HepG2 (cell line): ENCODE measurements around the gene CARMIL3. TPM values are rescaled to one million over a fixed set of nuclear protein-coding genes. Genes with fewer than 3 reads are reported as not detected.

ENCODE experiments used
- BRD4 ChIP-seq: sonication (generic); formaldehyde crosslinking; IDR thresholded peaks from 2 replicates; pipeline ENCODE4 v1.4.0; 2020; ENCODE audit warnings: missing genetic modification reagents
- GATAD1 ChIP-seq: IDR thresholded peaks from 2 replicates; pipeline ENCODE4 v1.6.1; 2016; ENCODE audit warnings: missing genetic modification reagents, missing compliant biosample characterization
- HDAC1 ChIP-seq: sonication (generic); formaldehyde crosslinking; IDR thresholded peaks from 2 replicates; pipeline ENCODE4 v1.5.1; 2020; ENCODE audit warnings: mild to moderate bottlenecking, missing genetic modification reagents
- HMGXB4 ChIP-seq, 2 experiments: sonication (generic) in 1 of 2; formaldehyde crosslinking in 1 of 2; IDR thresholded peaks; 2 replicates each; pipeline versions ENCODE4 v1.4.0 to v1.6.1; 2018 to 2020; ENCODE audit warnings: missing genetic modification reagents in 2 of 2, borderline replicate concordance in 1 of 2, low read depth in 1 of 2, mild to moderate bottlenecking in 1 of 2, missing biosample characterization in 1 of 2
- HOXA5 ChIP-seq: sonication (generic); formaldehyde crosslinking; IDR thresholded peaks from 2 replicates; pipeline ENCODE4 v1.4.0; 2020; ENCODE audit warnings: missing genetic modification reagents
- KAT7 ChIP-seq: IDR thresholded peaks from 2 replicates; pipeline ENCODE4 v1.6.1; 2018; ENCODE audit warnings: borderline replicate concordance, missing compliant biosample characterization
- KAT8 ChIP-seq: IDR thresholded peaks from 2 replicates; pipeline ENCODE4 v1.6.1; 2016; ENCODE audit warnings: missing genetic modification reagents, missing compliant biosample characterization
- KDM3A ChIP-seq: IDR thresholded peaks from 2 replicates; pipeline ENCODE4 v1.6.1; 2018; ENCODE audit warnings: low read depth, missing compliant biosample characterization
- RXRA ChIP-seq: sonication (generic); formaldehyde crosslinking; IDR thresholded peaks from 2 replicates; pipeline ENCODE4 v1.5.1; 2020; ENCODE audit warnings: missing genetic modification reagents
- SATB2 ChIP-seq: sonication (generic); formaldehyde crosslinking; IDR thresholded peaks from 2 replicates; pipeline ENCODE4 v1.5.0; 2020; ENCODE audit warnings: missing genetic modification reagents
- TAF1 ChIP-seq: sonication (generic); formaldehyde crosslinking; IDR thresholded peaks from 2 replicates; pipeline ENCODE4 v1.4.0; 2020; ENCODE audit warnings: missing genetic modification reagents
- TAF15 ChIP-seq: fragments of 200-400 bp; formaldehyde crosslinking; IDR thresholded peaks from one replicate; pipeline ENCODE4 v1.6.1; 2018; ENCODE audit warnings: mild to moderate bottlenecking, low read depth, low read length; ENCODE audit not compliant: poor library complexity, severe bottlenecking
- TFDP1 ChIP-seq: IDR thresholded peaks from 2 replicates; pipeline ENCODE4 v1.6.1; 2016; ENCODE audit warnings: missing compliant biosample characterization, missing genetic modification reagents, borderline replicate concordance
- TSC22D2 ChIP-seq: sonication (generic); formaldehyde crosslinking; IDR thresholded peaks from 2 replicates; pipeline ENCODE4 v1.5.1; 2020; ENCODE audit warnings: missing genetic modification reagents, mild to moderate bottlenecking, borderline replicate concordance
- ZBTB26 ChIP-seq: IDR thresholded peaks from 2 replicates; pipeline ENCODE4 v1.6.1; 2016; ENCODE audit warnings: missing compliant biosample characterization, missing genetic modification reagents, borderline replicate concordance
- ZFY ChIP-seq: sonication (generic); formaldehyde crosslinking; IDR thresholded peaks from 2 replicates; pipeline ENCODE4 v1.4.0; 2020; ENCODE audit warnings: missing genetic modification reagents
- ZNF160 ChIP-seq: sonication (generic); formaldehyde crosslinking; IDR thresholded peaks from 2 replicates; pipeline ENCODE4 v1.8.0; 2022; ENCODE audit warnings: mild to moderate bottlenecking, inconsistent platforms, missing genetic modification reagents
- ZNF777 ChIP-seq: sonication (generic); formaldehyde crosslinking; IDR thresholded peaks from 2 replicates; pipeline ENCODE4 v1.4.0; 2020; ENCODE audit warnings: missing genetic modification reagents
- polyA plus RNA-seq, 8 experiments: library from polyadenylated mRNA; depleted of rRNA in 3 of 8; stranded (reverse) in 7 of 8; unstranded in 1 of 8; fragments of >200 nt; fragmentation: Illumina TruSeq in 4 of 8; extraction: Trizol in 4 of 8; gene quantifications; 2 replicates each; pipeline versions ENCODE4 v1.2.1 to v1.2.3, GENCODE V29; 2011 to 2016; ENCODE audit warnings: low read depth in 4 of 8, missing spikeins in 1 of 8, mixed read lengths in 1 of 8; ENCODE audit not compliant: insufficient read depth in 1 of 8
- total RNA-seq, 5 experiments: library from RNA; depleted of rRNA; stranded (reverse); fragments of >200 nt; fragmentation: Illumina TruSeq; extraction: Trizol; gene quantifications; 2 replicates each; pipeline ENCODE4 v1.2.3, GENCODE V29; 2016; ENCODE audit warnings: low read depth in 1 of 5
- TF ChIP-seq, protein P1 (sequence below): sonication (generic); formaldehyde crosslinking; IDR thresholded peaks from 2 replicates; pipeline ENCODE4 v1.4.0; 2020; ENCODE audit warnings: missing genetic modification reagents
- TF ChIP-seq, protein P2 (sequence below): sonication (generic); formaldehyde crosslinking; conservative IDR thresholded peaks from 2 replicates; pipeline ENCODE4 v1.4.0; 2020; ENCODE audit warnings: missing genetic modification reagents

Gene CARMIL3
- total and polyA plus RNA-seq, 2 of the 13 experiments (the other 11 are each of a cell fraction or from before 2014, with no cell fraction given): 0.27 to 0.55 TPM

GRCh38 chr14:24006817-24007652 lies 44.8 kb upstream of the CARMIL3 start (continued):
- TF ChIP-seq HMGXB4 (CRISPR knock-in tag; IDR thresholded peaks at IDR 0.05; ENCODE audit: borderline replicate concordance in 1 of 2, low read depth in 1 of 2): 0 out of 4 replicates have a peak, but pooled peaks of 1 of the 2 experiments have one; percentile 41
- TF ChIP-seq TAF15: peak; percentile 75
- peak; percentile 43; the same call in 1 of the 2 replicates for TF ChIP-seq HDAC1
- TF ChIP-seq, protein P1, sequence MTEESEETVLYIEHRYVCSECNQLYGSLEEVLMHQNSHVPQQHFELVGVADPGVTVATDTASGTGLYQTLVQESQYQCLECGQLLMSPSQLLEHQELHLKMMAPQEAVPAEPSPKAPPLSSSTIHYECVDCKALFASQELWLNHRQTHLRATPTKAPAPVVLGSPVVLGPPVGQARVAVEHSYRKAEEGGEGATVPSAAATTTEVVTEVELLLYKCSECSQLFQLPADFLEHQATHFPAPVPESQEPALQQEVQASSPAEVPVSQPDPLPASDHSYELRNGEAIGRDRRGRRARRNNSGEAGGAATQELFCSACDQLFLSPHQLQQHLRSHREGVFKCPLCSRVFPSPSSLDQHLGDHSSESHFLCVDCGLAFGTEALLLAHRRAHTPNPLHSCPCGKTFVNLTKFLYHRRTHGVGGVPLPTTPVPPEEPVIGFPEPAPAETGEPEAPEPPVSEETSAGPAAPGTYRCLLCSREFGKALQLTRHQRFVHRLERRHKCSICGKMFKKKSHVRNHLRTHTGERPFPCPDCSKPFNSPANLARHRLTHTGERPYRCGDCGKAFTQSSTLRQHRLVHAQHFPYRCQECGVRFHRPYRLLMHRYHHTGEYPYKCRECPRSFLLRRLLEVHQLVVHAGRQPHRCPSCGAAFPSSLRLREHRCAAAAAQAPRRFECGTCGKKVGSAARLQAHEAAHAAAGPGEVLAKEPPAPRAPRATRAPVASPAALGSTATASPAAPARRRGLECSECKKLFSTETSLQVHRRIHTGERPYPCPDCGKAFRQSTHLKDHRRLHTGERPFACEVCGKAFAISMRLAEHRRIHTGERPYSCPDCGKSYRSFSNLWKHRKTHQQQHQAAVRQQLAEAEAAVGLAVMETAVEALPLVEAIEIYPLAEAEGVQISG (CRISPR knock-in tag): peak; percentile 46; the same call in 1 of the 2 replicates
- peak; percentile 72; the same call in 1 of the 2 replicates for TF ChIP-seq RXRA (CRISPR knock-in tag)
- TF ChIP-seq ZNF777 (CRISPR knock-in tag): peak; percentile 88
- TF ChIP-seq HOXA5: 0 out of 2 replicates have a peak, but pooled peaks have one; percentile 26
- 0 out of 2 replicates have a peak, but pooled peaks have one; percentile 27 for TF ChIP-seq ZNF160 (CRISPR knock-in tag)
- TF ChIP-seq KAT8 (CRISPR knock-in tag): peak; percentile 25; the same call in 1 of the 2 replicates
- peak; percentile 70; the same call in 1 of the 2 replicates for TF ChIP-seq SATB2 (CRISPR knock-in tag)
- TF ChIP-seq KDM3A (CRISPR knock-in tag): peak; percentile 43; the same call in 1 of the 2 replicates
- TF ChIP-seq GATAD1 (CRISPR knock-in tag): 0 out of 2 replicates have a peak, but pooled peaks have one; percentile 17
- peak; percentile 89 for TF ChIP-seq TFDP1 (CRISPR knock-in tag)
- TF ChIP-seq TAF1 (CRISPR knock-in tag): peak; percentile 54; the same call in 1 of the 2 replicates
- TF ChIP-seq TSC22D2: 0 out of 2 replicates have a peak, but pooled peaks have one; percentile 23
- 0 out of 2 replicates have a peak, but pooled peaks have one; percentile 45 for TF ChIP-seq ZBTB26 (CRISPR knock-in tag)
- TF ChIP-seq ZFY (CRISPR knock-in tag): peak; percentile 75
- peak; percentile 52; the same call in 1 of the 2 replicates for TF ChIP-seq BRD4
- TF ChIP-seq KAT7 (CRISPR knock-in tag): peak; percentile 50; the same call in 1 of the 2 replicates
- TF ChIP-seq, protein P2, sequence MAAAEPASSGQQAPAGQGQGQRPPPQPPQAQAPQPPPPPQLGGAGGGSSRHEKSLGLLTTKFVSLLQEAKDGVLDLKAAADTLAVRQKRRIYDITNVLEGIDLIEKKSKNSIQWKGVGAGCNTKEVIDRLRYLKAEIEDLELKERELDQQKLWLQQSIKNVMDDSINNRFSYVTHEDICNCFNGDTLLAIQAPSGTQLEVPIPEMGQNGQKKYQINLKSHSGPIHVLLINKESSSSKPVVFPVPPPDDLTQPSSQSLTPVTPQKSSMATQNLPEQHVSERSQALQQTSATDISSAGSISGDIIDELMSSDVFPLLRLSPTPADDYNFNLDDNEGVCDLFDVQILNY (CRISPR knock-in tag): peak; percentile 64
